Stromal cell of bone marrow (primary cell): ENCODE results near the gene SHC3.

Experiments used
- DNase-seq: peaks from one replicate; pipeline ENCODE4 v3.0.0-alpha.2; 2012; ENCODE audit warnings: low read depth

Gene SHC3

GRCh38 chr9:89186960-89187359 lies 8.3 kb upstream of the SHC3 start:
- no peak for DNase-seq

- no peak for DNase-seq
These were observed 7.4 kb upstream of the SHC3 start for GRCh38 chr9:89185980-89186379.

GRCh38 chr9:89183146-89183545 lies 4.5 kb upstream of the SHC3 start:
- no peak for DNase-seq

GRCh38 chr9:89182369-89182768 lies 3.8 kb upstream of the SHC3 start:
- DNase-seq, result no peak

- peak; percentile 91 for DNase-seq
These were observed 1.5 kb upstream of the SHC3 start for GRCh38 chr9:89179895-89180734.

- DNase-seq, result no peak
These were observed 899 bp upstream of the SHC3 start for GRCh38 chr9:89179540-89179894.

GRCh38 chr9:89178830-89179539 lies 367 bp upstream of the SHC3 start:
- DNase-seq, result no peak

GRCh38 chr9:89177012-89177943 lies 1.3 kb downstream of the SHC3 start:
- no peak for DNase-seq

GRCh38 chr9:89175828-89176261 lies 2.8 kb downstream of the SHC3 start:
- no peak for DNase-seq

- no peak for DNase-seq
These were observed 4.3 kb downstream of the SHC3 start for GRCh38 chr9:89174291-89174690.

GRCh38 chr9:89173072-89173471 lies 5.5 kb downstream of the SHC3 start:
- DNase-seq, result no peak

GRCh38 chr9:89172398-89172797 lies 6.2 kb downstream of the SHC3 start:
- DNase-seq, result no peak

- DNase-seq, result no peak
These were observed 6.9 kb downstream of the SHC3 start for GRCh38 chr9:89171693-89172092.

GRCh38 chr9:89171231-89171630 lies 7.4 kb downstream of the SHC3 start:
- no peak for DNase-seq

GRCh38 chr9:89168901-89169813 lies 9.5 kb downstream of the SHC3 start:
- no peak for DNase-seq

- DNase-seq, result no peak
These were observed 10.8 kb downstream of the SHC3 start for GRCh38 chr9:89167788-89168187.

GRCh38 chr9:89166852-89167251 lies 11.8 kb downstream of the SHC3 start:
- no peak for DNase-seq

- DNase-seq, result no peak
These were observed 12.7 kb downstream of the SHC3 start for GRCh38 chr9:89165880-89166279.

- no peak for DNase-seq
These were observed 13.3 kb downstream of the SHC3 start for GRCh38 chr9:89165341-89165740.

GRCh38 chr9:89161221-89161620 lies 17.4 kb downstream of the SHC3 start:
- DNase-seq, result no peak

GRCh38 chr9:89160806-89161205 lies 17.8 kb downstream of the SHC3 start:
- no peak for DNase-seq
